Limb (tissue), 2 donors: ENCODE data around the gene AOAH.

Experiments used
- DNase-seq, 2 donors: peaks; one replicate each; pipeline ENCODE4 v3.0.0-alpha.2; 2016; ENCODE audit errors: extremely low spot score in 2 of 2

AOAH gene

GRCh38 chr7:36563706-36564327, 160.5 kb downstream of the AOAH start:
- DNase-seq, result no peak

- DNase-seq, result no peak
Observed at GRCh38 chr7:36562121-36562520, 162.2 kb downstream of the AOAH start.

- no peak for DNase-seq
Observed at GRCh38 chr7:36549029-36549428, 175.3 kb downstream of the AOAH start.

GRCh38 chr7:36547416-36547815, 176.9 kb downstream of the AOAH start:
- no peak for DNase-seq

GRCh38 chr7:36546331-36546730, 178.0 kb downstream of the AOAH start:
- no peak for DNase-seq

- DNase-seq, result no peak
Observed at GRCh38 chr7:36545291-36545690, 179.0 kb downstream of the AOAH start.

- no peak for DNase-seq
Observed at GRCh38 chr7:36538126-36538525, 186.2 kb downstream of the AOAH start.

- DNase-seq, result no peak
Observed at GRCh38 chr7:36535866-36536664, 188.2 kb downstream of the AOAH start.

GRCh38 chr7:36533717-36534116, 190.6 kb downstream of the AOAH start:
- DNase-seq, result no peak

GRCh38 chr7:36532981-36533499, 191.3 kb downstream of the AOAH start:
- DNase-seq, result no peak

GRCh38 chr7:36531951-36532350, 192.3 kb downstream of the AOAH start:
- DNase-seq, result no peak

- DNase-seq, result no peak
Observed at GRCh38 chr7:36530456-36530855, 193.8 kb downstream of the AOAH start.

- DNase-seq, result no peak
Observed at GRCh38 chr7:36527549-36527913, 196.8 kb downstream of the AOAH start.

GRCh38 chr7:36526863-36527548, 197.3 kb downstream of the AOAH start:
- DNase-seq, result no peak

- DNase-seq, result no peak
Observed at GRCh38 chr7:36523371-36524101, 200.8 kb downstream of the AOAH start.

- no peak for DNase-seq
Observed at GRCh38 chr7:36522453-36523007, 201.8 kb downstream of the AOAH start.

- DNase-seq, result no peak
Observed at GRCh38 chr7:36521911-36522310, 202.4 kb downstream of the AOAH start.

GRCh38 chr7:36521133-36521532, 203.2 kb downstream of the AOAH start:
- DNase-seq, result no peak

- DNase-seq, result no peak
Observed at GRCh38 chr7:36515847-36516246, 208.4 kb downstream of the AOAH start.

- no peak for DNase-seq
Observed at GRCh38 chr7:36514289-36515243, 209.7 kb downstream of the AOAH start.
